PC-9 (cell line): Measurements from ENCODE around the gene TMEM267. TPM values are rescaled to one million over a fixed set of nuclear protein-coding genes. Genes with fewer than 3 reads are reported as not detected.
A peak's percentile ranks its signal among the peaks of the same experiment; 100 is the strongest.
"Not testable (repeated sequence)": the region's sequence is repeated elsewhere in the genome, so short reads cannot be mapped to it uniquely, and the experiment has no call there.

Experiments used
- BruUV-seq: library from RNA; stranded (reverse); fragments of 400-500 nt; replicated peaks from 2 replicates; lab custom pipeline; 2021; lab: Mats Ljungman, UMichigan
- CTCF ChIA-PET: fragments of 300-600 bp; sonication (Branson Sonifier 250); formaldehyde crosslinking; loops from one replicate; lab custom pipeline; 2022; ENCODE audit warnings: antibody characterized with exemption; lab: Charles Lee
- POLR2A ChIA-PET: fragments of 300-600 bp; sonication (Branson Sonifier 250); formaldehyde crosslinking; loops from one replicate; lab custom pipeline; 2022; ENCODE audit warnings: antibody characterized with exemption; ENCODE audit not compliant: unreplicated experiment; lab: Charles Lee
- DNase-seq, 2 experiments: peaks; one replicate each; pipeline versions ENCODE4 v3.0.0 to v3.0.0-alpha.2; 2015 to 2022; ENCODE audit warnings: mixed read lengths in 1 of 2
- H2AFZ ChIP-seq: fragments of 200-600 bp; sonication (generic); 2 replicates; pipeline ENCODE4 v1.8.1; 2017; ENCODE audit warnings: antibody characterized with exemption
- H3F3A ChIP-seq: fragments of 200-600 bp; sonication (generic); 2 replicates; pipeline ENCODE4 v1.8.1; 2017; ENCODE audit warnings: antibody characterized with exemption, mild to moderate bottlenecking, low read depth; ENCODE audit not compliant: insufficient read depth
- H3K27ac ChIP-seq: fragments of 200-600 bp; sonication (generic); 2 replicates; pipeline ENCODE4 v1.6.1; 2016; ENCODE audit warnings: mixed run types
- H3K27me3 ChIP-seq: fragments of 200-600 bp; sonication (generic); 2 replicates; pipeline ENCODE4 v1.6.1; 2016; ENCODE audit warnings: low read depth, mixed run types; ENCODE audit not compliant: insufficient read depth
- H3K36me3 ChIP-seq: fragments of 200-600 bp; sonication (generic); 2 replicates; pipeline ENCODE4 v1.6.1; 2016; ENCODE audit warnings: low read depth, mixed run types
- H3K4me1 ChIP-seq: fragments of 200-600 bp; sonication (generic); replicated peaks from 2 replicates; pipeline ENCODE4 v1.6.1; 2016; ENCODE audit warnings: mixed run types; ENCODE audit not compliant: insufficient read depth
- H3K4me2 ChIP-seq: fragments of 200-600 bp; sonication (generic); 2 replicates; pipeline ENCODE4 v1.6.1; 2017; ENCODE audit warnings: mixed run types
- H3K4me3 ChIP-seq: fragments of 200-600 bp; sonication (generic); 2 replicates; pipeline ENCODE4 v1.6.1; 2016; ENCODE audit warnings: mixed run types
- H3K79me2 ChIP-seq: fragments of 200-600 bp; sonication (generic); 2 replicates; pipeline ENCODE4 v1.6.1; 2017; ENCODE audit warnings: low read depth, mixed run types
- H3K9me2 ChIP-seq: fragments of 200-600 bp; sonication (generic); 2 replicates; pipeline ENCODE4 v1.8.1; 2017; ENCODE audit warnings: mild to moderate bottlenecking; ENCODE audit not compliant: insufficient read depth
- H3K9me3 ChIP-seq: fragments of 200-600 bp; sonication (generic); 2 replicates; pipeline ENCODE4 v1.8.1; 2016; ENCODE audit warnings: low read depth; ENCODE audit not compliant: insufficient read depth
- H4K20me1 ChIP-seq: fragments of 200-600 bp; sonication (generic); 2 replicates; pipeline ENCODE4 v1.8.1; 2017; ENCODE audit not compliant: insufficient read depth
- EZH2 ChIP-seq: fragments of 200-600 bp; sonication (generic); IDR thresholded peaks from 2 replicates; pipeline ENCODE4 v1.8.0; 2017; ENCODE audit warnings: antibody characterized with exemption, low read depth
- intact Hi-C: fragments of 100-400 bp; cut with micrococcal nuclease; formaldehyde crosslinking; loops from one replicate; pipeline ENCODE4 v1.10.0; 2022; ENCODE audit not compliant: unreplicated experiment
- total RNA-seq: library from RNA; stranded (reverse); gene quantifications from 2 replicates; pipeline ENCODE4 v1.2.3, GENCODE V29; 2021
- TF ChIP-seq, protein P1 (sequence below): fragments of 200-600 bp; sonication (generic); conservative IDR thresholded peaks from 2 replicates; pipeline ENCODE4 v1.6.1; 2017; ENCODE audit warnings: mixed run types, antibody characterized with exemption, mild to moderate bottlenecking, moderate library complexity

The TMEM267 gene
- total RNA-seq, 1 experiment from 2014 or later: 30.2 TPM

DNA sequence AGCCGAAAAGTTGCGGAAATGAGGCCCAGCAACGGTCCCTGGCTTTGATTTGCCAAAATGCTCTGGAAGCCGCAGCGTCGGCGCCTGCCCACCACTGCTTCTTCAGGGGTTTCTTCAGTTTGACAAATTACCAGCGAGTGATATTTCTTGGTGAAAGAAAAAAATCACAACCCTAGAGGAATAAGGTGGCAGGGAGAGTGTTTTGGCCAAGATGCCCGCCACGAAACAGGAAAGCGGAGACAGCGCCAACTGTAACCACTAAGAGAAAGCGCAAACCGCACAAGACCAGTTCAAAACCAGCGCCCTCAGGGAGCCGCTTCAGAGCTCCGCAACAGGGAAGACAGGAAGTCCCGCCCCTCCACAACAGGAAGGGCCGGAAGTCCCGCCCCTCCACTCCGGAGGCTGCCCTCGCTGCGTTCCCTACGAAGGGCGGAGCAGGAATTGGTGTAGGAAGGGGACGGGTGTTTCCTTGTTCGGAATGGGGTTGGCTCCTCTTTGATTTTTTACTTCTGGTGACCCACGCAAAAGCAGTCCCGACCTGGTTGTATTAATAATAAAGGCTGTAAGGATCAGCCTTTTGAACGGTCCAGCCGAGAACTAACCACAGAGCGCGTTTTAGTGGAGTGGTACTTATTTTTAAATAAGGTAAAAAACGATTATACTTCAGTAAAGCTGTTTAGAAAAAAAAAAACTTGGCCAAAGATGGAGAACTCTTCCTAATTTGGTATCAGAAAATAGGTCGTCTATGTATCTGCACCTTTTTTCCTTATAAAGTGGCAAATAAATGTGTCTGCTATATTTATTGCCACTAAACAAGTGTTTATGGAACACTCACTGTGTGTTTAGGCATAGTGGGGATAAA lies 31.4 kb upstream of the TMEM267 start, which contains the start of gene C5orf34:
Gene C5orf34 (minus strand): TSS at position 333 of the 862 bp plus-strand sequence. CDS start 5,809 bp downstream, outside the sequence.
- TF ChIP-seq, protein P1, sequence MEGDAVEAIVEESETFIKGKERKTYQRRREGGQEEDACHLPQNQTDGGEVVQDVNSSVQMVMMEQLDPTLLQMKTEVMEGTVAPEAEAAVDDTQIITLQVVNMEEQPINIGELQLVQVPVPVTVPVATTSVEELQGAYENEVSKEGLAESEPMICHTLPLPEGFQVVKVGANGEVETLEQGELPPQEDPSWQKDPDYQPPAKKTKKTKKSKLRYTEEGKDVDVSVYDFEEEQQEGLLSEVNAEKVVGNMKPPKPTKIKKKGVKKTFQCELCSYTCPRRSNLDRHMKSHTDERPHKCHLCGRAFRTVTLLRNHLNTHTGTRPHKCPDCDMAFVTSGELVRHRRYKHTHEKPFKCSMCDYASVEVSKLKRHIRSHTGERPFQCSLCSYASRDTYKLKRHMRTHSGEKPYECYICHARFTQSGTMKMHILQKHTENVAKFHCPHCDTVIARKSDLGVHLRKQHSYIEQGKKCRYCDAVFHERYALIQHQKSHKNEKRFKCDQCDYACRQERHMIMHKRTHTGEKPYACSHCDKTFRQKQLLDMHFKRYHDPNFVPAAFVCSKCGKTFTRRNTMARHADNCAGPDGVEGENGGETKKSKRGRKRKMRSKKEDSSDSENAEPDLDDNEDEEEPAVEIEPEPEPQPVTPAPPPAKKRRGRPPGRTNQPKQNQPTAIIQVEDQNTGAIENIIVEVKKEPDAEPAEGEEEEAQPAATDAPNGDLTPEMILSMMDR: 0 out of 2 replicates have a peak, but pooled peaks have one; percentile 15
- TF ChIP-seq EZH2: no peak
- intact Hi-C loops: loop anchor here (1.0 to 10.0 kb wide), 6 partner anchors 32 to 448 kb away; partner anchors contain the start of genes HMGCS1, NNT and TMEM267
- Histone ChIP-seq H3K9me3 (no peaks in the 10 kb centered on the region), H3K4me2 (peak within 1 kb of the TSS; percentile 80), H3K79me2 (peaks cover 29% of the 10 kb centered on the region), H3K27ac (peak within 1 kb of the TSS; percentile 72), H3K4me3 (peak within 1 kb of the TSS; percentile 73), H3K36me3 (no peaks in the 10 kb centered on the region), H3K4me1 (peaks cover 22% of the 10 kb centered on the region), H3K9me2 (0 out of 2 replicates have a peak, but pooled peaks cover 5% of the 10 kb centered on the region), H4K20me1 (no peaks in the 10 kb centered on the region), H3F3A (peaks cover 9% of the 10 kb centered on the region), H3K27me3 (no peaks in the 10 kb centered on the region), H2AFZ (peak within 1 kb of the TSS; percentile 98)
- TSS peak; percentile 93 for BruUV-seq
- POLR2A ChIA-PET: interaction anchor here (0.5 to 1.6 kb wide), 10 partner anchors 8 to 1546 kb away, joined by 3 to 10 read pairs (median 4); partner anchors contain the start of genes HMGCS1, NNT, TMEM267 and ZNF131
- DNase-seq: peak; percentile 99 to 100
- CTCF ChIA-PET: interaction anchor here (1.0 kb wide), 1 partner anchor 31 kb away, joined by 11 read pairs; the partner anchor contains the start of gene TMEM267

DNA sequence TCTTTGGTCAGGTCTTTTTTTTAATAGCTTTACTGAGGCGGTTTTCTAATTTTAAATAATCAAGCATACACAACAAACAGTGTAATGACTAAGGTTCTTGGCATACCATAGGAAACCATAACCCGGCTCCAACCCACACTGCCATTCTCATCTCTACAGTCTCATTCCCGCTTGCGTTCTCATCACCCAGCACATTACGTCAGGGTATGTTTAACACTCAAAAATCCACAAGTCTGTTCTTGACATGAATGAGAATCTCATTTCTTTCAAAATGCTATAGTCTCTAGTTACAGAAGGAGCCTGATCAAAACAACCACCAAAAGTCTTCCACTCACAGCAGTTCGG lies 30.8 kb upstream of the TMEM267 start:
- intact Hi-C loops: loop anchor here (2.0 to 10.0 kb wide), 2 partner anchors 200 to 448 kb away; partner anchors contain the start of gene HMGCS1
- Histone ChIP-seq H3K36me3 (no peaks in the 10 kb centered on the region), H3K9me3 (no peaks in the 10 kb centered on the region), H2AFZ (peak overlapping the region; percentile 98), H3K9me2 (0 out of 2 replicates have a peak, but pooled peaks cover 5% of the 10 kb centered on the region), H4K20me1 (no peaks in the 10 kb centered on the region), H3K79me2 (peaks cover 29% of the 10 kb centered on the region), H3K4me3 (peak overlapping the region; percentile 73), H3K27me3 (no peaks in the 10 kb centered on the region), H3K27ac (peak overlapping the region; percentile 72), H3F3A (peaks cover 9% of the 10 kb centered on the region), H3K4me2 (peak overlapping the region; percentile 80), H3K4me1 (peaks cover 22% of the 10 kb centered on the region)
- POLR2A ChIA-PET: interaction anchor here (0.6 to 1.6 kb wide), 6 partner anchors 8 to 393 kb away, joined by 3 to 10 read pairs (median 8); partner anchors contain the start of genes HMGCS1, TMEM267 and ZNF131
- TF ChIP-seq, protein P1: 0 out of 2 replicates have a peak, but pooled peaks have one; percentile 23
- TF ChIP-seq EZH2: no peak
- DNase-seq: peak in 1 of 2 experiments; percentile 55
- CTCF ChIA-PET: interaction anchor here (1.0 to 1.4 kb wide), 2 partner anchors 30 kb away, joined by 5 to 11 read pairs; partner anchors contain the start of gene TMEM267
- BruUV-seq: TSS peak; percentile 93

GRCh38 chr5:43514025-43514424 lies 30.4 kb upstream of the TMEM267 start:
- DNase-seq: no peak
- peaks cover 9% of the 10 kb centered on the region for H3F3A ChIP-seq
- H3K4me1 ChIP-seq: peaks cover 22% of the 10 kb centered on the region
- no peaks in the 10 kb centered on the region for H3K27me3 ChIP-seq
- H3K4me3 ChIP-seq: peak overlapping the region; percentile 73
- H3K9me3 ChIP-seq: no peaks in the 10 kb centered on the region
- CTCF ChIA-PET: interaction anchor here (1.4 kb wide), 1 partner anchor 30 kb away, joined by 5 read pairs; the partner anchor contains the start of gene TMEM267
- 0 out of 2 replicates have a peak, but pooled peaks cover 5% of the 10 kb centered on the region for H3K9me2 ChIP-seq
- no TSS peak for BruUV-seq
- peaks cover 29% of the 10 kb centered on the region for H3K79me2 ChIP-seq
- TF ChIP-seq, protein P1: no peak
- TF ChIP-seq EZH2: no peak
- H2AFZ ChIP-seq: peak overlapping the region; percentile 98
- POLR2A ChIA-PET: no interaction called here
- intact Hi-C loops: loop anchor here (2.0 to 10.0 kb wide), 2 partner anchors 199 to 447 kb away; partner anchors contain the start of gene HMGCS1
- peak overlapping the region; percentile 80 for H3K4me2 ChIP-seq
- peak overlapping the region; percentile 72 for H3K27ac ChIP-seq
- peaks cover 3% of the 10 kb centered on the region; the same call in 1 of the 2 replicates for H3K36me3 ChIP-seq
- no peaks in the 10 kb centered on the region for H4K20me1 ChIP-seq

DNA sequence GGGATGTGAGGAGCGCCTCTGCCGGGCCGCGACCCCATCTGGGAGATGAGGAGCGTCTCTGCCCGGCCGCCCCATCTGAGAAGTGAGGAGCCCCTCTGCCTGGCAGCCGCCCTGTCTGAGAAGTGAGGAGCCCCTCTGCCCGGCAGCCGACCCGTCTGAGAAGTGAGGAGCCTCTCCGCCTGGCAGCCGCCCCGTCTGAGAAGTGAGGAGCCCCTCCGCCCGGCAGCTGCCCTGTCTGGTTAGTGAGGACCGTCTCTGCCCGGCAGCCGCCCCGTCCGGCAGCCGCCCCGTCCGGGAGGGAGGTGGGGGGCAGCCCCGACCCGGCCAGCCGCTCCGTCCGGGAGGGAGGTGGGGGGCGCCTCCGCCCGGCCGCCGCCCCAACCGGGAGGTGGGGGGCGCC lies 27.4 kb upstream of the TMEM267 start:
- H3K4me3 ChIP-seq, CTCF ChIA-PET, H3K4me2 ChIP-seq, H3K9me3 ChIP-seq, H3F3A ChIP-seq, H3K27ac ChIP-seq, BruUV-seq, H2AFZ ChIP-seq, H3K9me2 ChIP-seq, H4K20me1 ChIP-seq, POLR2A ChIA-PET, H3K27me3 ChIP-seq, DNase-seq: not testable (repeated sequence)
- Histone ChIP-seq H3K36me3 (peaks cover 13% of the 10 kb centered on the region; the same call in 1 of the 2 replicates), H3K4me1 (peaks cover 22% of the 10 kb centered on the region), H3K79me2 (peaks cover 29% of the 10 kb centered on the region)
- intact Hi-C loops: loop anchor here (10.0 kb wide), 1 partner anchor 196 kb away; the partner anchor contains the start of gene HMGCS1
